ENCODE data around the gene STXBP5.

STXBP5 gene

DNA sequence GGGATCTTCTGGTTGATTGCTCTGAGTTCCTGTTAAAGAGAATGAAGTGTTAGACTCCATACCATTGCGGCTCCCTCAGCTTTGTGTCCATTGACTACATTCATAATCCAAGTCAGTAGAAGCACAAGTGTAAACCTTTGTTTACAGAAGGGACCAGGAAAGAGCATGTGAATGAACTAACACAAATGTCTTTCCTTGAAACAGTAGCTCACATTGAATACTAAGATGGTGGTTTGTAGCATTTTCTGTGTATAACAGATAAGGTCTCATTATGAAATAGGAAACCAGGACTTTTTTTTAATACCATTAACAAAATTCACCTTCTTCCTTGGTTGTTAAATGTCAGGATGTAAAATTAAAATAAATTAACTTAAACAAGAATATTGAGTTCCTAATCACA lies 8.4 kb downstream of the STXBP5 start:
- DNase-seq: no peak

- no peak for DNase-seq
Measured at GRCh38 chr6:147213772-147214171, 9.6 kb downstream of the STXBP5 start.

DNA sequence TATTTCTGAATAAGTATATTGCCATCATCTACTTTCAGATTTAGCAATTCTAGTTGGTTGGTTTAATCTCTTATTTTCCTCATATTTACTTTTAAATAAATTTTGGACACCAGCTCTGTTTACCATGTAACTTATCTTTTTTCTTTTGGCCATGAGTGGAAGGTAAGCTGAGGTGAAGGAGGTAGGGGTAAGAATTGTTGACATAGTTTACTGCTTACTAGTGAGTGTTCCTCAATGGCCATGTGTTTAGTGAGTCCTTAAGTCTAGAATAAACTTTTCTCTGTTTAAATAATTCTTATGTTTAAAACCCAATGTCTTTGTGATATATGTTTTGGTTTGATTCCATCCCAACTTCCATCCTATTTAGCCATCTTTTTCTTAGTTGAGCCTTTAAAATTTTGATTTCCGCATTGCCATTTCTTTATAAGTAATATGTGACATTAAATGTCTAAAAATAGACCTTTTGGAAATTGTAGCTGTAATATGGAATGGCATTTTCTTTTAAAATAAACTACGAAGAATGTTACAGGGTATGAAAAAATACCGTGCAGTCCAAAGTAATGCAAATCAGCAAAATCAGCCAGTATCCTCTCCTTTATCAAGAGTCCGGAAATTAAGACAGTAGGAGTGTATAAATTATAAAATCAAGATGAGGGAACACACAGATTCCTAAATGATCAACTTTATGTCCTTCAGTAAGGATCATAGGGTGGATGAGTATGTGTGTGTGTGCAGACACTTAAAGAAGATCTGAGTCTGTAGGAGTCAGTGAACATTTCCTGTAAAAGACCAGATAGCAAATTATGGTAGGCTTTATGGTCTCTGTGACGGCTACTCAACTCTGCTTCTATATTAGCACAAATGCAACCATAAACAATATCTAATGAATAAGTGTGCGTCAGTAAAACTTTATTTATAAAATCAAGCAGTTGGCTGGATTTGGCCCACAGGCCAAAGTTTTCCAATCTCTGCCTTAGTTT lies 10.3 kb downstream of the STXBP5 start:
- DNase-seq: no peak

DNA sequence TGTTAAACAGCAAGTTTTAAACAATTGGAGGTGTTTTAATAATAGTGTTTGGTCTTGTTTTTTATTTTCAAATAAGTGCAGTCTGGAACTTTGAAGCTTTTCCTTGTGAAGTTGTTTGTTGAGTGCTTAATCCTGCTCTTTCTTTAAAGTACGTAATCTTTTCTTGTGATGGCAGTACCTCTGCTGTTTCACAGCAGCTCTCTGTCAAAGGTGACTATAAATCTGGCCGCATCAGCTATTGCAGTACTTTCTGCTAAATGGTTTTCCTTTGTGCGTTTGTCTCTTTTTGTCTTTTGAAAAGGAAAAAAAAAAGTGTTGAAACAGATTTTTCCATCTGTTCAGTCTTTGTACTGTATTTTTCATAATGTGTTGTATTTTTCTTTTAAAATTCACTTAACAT lies 12.7 kb downstream of the STXBP5 start:
- DNase-seq: no peak

GRCh38 chr6:147217840-147218404 lies 13.7 kb downstream of the STXBP5 start:
- DNase-seq: no peak

DNA sequence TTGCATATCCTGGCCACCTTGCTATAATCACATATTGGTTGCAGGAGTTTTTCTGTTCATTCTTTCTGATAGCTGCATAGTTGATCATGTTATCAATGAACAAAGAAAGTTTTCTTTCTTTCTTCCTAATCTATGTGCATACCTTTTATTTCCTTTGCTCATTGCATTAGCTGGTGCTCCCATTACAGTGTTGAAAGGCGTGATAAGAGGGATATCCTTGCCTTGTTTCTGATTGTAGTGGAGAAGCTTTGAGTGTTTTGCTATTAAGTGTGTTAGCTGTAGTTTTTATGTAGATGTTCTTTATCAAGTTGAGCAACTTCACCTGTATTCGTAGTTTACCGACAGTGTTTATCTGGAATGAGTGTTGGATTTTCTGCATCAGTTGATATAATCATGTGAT lies 14.6 kb downstream of the STXBP5 start:
- DNase-seq: no peak

DNA sequence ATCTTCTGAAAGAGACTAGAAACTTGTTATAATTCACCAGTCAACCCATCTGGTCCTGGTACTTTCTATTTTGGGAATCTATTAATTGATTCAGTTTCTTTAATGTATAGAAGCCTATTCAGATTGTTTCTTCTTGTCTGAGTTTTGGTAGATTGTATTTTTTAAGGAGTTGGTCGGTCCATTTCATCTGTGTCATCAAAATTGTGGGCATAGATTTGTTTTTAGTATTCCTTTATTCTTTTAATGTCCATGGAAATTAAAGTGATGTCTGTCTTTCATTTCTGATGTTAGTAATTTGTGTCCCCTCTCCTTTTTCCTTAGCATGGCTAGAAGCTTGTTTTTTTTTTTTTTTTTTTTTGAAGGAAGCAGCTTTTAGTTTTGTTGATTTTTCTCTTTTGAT lies 15.2 kb downstream of the STXBP5 start:
- no peak for DNase-seq

DNA sequence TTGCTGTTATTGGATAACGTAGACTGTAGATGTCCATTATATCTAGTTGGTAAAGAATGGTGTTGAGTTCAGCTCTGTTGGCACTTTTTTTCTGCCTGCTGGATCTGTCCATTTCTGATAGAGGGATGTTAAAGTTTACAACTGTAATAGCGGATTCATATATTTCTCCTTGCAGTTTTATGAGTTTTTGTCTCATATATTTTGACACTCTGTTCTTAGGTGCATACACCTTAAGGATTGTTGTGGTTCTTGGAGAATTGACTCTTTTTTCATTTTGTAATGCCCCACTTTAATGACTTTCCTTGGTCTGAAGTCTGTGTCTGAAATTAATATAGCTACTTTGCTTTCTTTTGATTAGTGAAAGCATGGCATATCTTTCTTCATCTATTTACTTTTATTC lies 16.1 kb downstream of the STXBP5 start:
- no peak for DNase-seq

DNA sequence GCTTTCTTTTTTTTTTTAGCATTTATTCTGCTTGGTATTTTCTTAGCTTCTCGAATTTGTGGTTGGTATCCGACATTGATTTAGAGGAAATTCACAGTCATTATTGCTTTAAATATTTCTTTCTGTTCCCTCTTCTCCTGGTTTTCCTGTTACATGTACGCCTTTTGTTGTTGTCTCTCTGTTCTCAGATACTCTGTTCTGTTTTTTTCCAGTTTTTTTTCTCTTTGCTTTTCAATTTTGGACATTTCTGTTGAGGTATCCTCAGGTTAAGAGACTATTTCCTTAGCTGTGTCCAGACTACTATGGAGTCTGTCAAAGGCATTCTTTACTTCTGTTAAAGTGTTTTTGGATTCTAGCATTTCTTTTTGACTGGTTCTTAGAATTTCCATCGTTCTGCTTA lies 17.5 kb downstream of the STXBP5 start:
- no peak for DNase-seq

GRCh38 chr6:147222160-147222838 lies 18.1 kb downstream of the STXBP5 start:
- DNase-seq: no peak

- DNase-seq: no peak
Measured at GRCh38 chr6:147223736-147224135, 19.5 kb downstream of the STXBP5 start.

DNA sequence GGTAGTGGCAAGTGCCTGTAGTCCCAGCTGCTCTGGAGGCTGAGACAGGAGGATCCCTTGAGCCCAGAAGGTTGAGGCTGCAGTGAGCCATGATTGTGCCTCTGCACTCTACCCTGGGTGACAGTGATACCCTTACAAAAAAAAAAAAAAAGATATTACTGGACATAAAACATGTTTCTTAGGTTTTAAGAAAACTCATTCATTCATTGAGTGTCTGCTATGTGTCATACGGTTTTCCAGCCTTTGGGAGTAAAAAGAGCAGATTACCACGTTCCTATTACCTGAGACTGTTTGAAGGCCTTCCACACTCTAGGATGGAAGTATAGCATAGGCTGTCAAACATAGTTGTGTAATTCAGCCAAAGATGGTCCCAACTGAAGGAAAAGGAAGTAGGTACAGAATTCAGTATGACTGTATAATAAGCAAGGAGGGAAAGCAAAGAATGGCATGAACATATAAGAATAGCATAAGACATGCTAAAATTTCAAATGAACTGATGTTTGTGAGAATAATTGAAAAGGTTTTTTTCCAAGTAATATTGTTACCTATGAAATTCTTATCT lies 22.0 kb downstream of the STXBP5 start:
- no peak for DNase-seq

- no peak for DNase-seq
Measured at GRCh38 chr6:147226877-147227276, 22.7 kb downstream of the STXBP5 start.

DNA sequence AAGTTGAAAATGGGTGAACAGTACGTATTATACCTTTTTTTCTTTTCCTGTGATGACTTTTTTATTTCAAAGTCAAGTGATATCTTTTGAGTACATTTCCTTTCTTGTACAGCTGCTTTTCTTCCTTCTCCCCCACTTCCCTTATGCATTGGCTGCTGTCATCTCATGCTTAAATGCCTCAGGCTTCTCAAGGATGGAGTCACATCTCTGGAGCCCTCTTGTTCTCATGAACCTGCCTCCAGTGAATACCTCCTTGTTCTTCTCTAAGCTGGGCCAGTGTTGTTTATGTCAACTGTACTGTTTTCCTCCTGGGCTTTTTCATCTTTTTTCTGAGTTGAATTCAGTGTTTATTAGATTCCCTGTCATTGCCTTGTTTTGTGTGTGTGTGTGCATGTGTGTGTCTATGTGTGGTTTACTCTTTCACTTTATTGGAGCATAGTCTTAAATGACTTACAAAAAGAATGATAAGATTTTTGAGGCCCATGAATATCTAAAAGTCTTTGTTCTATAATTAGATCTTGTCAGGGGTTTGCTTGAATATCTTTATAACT lies 23.6 kb downstream of the STXBP5 start:
- DNase-seq: no peak

DNA sequence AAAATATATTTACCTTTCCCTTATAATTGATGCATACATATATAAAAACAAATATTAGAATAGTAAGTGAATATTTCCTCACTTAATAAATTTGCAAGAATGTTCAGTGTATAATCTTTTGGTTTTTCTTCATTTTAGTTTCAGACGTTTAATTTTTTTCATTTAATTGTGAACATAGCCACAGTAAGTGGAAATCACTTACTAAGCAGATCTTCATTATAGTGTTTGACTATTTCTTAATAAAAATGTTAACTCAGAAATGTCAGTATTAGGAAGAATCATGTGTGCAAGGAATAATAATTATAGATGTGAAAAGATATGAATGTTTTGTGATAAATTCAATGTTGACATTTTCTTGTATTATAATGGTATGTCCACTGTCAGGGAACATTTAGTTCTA lies 27.4 kb downstream of the STXBP5 start:
- no peak for DNase-seq

- no peak for DNase-seq
Measured at GRCh38 chr6:147234685-147235084, 30.5 kb downstream of the STXBP5 start.

- DNase-seq: no peak
Measured at GRCh38 chr6:147238164-147238563, 33.9 kb downstream of the STXBP5 start.

GRCh38 chr6:147238906-147239305 lies 34.7 kb downstream of the STXBP5 start:
- no peak for DNase-seq

DNA sequence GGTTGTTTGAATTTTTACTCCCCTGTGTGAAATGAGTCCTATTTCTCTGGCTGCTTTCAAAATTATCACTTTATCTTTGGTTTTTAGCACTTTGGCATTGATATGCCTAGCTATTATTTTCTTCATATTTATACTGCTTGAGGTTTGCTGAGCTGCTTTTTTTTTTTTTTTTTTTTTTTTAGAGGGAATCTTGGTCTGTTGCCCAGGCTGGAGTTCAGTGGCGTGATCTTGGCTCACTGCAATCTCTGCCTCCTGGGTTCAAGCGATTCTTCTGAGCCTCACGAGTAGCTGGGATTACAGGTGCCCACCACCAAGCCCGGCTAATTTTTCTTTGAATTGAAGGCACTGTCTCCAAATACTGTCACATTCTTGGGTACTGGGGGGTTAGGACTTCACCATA lies 40.6 kb downstream of the STXBP5 start:
- DNase-seq: no peak

DNA sequence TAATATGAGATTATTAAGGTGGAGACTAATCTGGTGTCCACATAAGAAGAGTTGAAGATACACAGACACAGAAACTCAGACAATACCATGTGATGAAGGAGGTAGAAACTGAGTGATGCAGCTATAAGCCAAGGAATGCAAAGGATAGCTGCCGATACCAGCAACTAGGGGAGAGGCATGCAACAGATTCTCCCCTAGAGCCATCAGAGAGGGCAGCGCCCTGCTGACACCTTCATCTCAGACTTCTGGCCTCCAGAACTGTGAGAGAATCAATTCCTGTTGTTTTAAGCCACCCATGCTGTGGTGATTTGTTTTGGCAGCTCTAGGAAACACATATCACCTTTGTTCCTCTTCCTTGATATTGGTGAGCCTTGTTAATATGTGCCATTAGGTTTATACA lies 41.5 kb downstream of the STXBP5 start:
- no peak for DNase-seq

GRCh38 chr6:147246853-147247635 lies 42.8 kb downstream of the STXBP5 start:
- DNase-seq: no peak

GRCh38 chr6:147248859-147249258 lies 44.6 kb downstream of the STXBP5 start:
- DNase-seq: no peak

All from activated CD8-positive, alpha-beta memory T cell treated with anti-CD3 and anti-CD28 coated beads for 24 hours (primary cell).